Fibroblast of villous mesenchyme (primary cell): ENCODE results near the gene FYB2. TPM values are rescaled to one million over a fixed set of nuclear protein-coding genes. Genes with fewer than 3 reads are reported as not detected.
A peak's percentile ranks its signal among the peaks of the same experiment; 100 is the strongest.
"Not testable (repeated sequence)": the region's sequence is repeated elsewhere in the genome, so short reads cannot be mapped to it uniquely, and the experiment has no call there.

ENCODE experiments used
- DNase-seq: peaks from one replicate; pipeline ENCODE4 v3.0.0-alpha.2; 2010; ENCODE audit warnings: low read depth
- H3K4me3 ChIP-seq: 2 replicates; pipeline ENCODE4 v1.5.1; 2011; ENCODE audit warnings: low read depth, mild to moderate bottlenecking, low read length
- CTCF ChIP-seq: IDR thresholded peaks from 2 replicates; pipeline ENCODE4 v1.5.1; 2012; ENCODE audit warnings: low read depth, mild to moderate bottlenecking, low read length; ENCODE audit not compliant: insufficient read depth
- total RNA-seq: library from RNA; depleted of rRNA; stranded (reverse); fragments of >200 nt; gene quantifications from 2 replicates; pipeline ENCODE4 v1.2.3, GENCODE V29; 2012

FYB2 gene
- total RNA-seq, 1 donor, result not detected

- H3K4me3 ChIP-seq, result no peak overlapping the region
- no peak for TF ChIP-seq CTCF
- no peak for DNase-seq
Observed at GRCh38 chr1:56777972-56778371, 41.2 kb downstream of the FYB2 start.

- not testable (repeated sequence) for H3K4me3 ChIP-seq, DNase-seq
Observed at GRCh38 chr1:56774732-56775131, 44.5 kb downstream of the FYB2 start.

GRCh38 chr1:56774067-56774609, 45.1 kb downstream of the FYB2 start:
- peak overlapping the region; percentile 35 for H3K4me3 ChIP-seq
- DNase-seq, result no peak
- TF ChIP-seq CTCF, result no peak

GRCh38 chr1:56773341-56774066, 45.7 kb downstream of the FYB2 start:
- TF ChIP-seq CTCF, result no peak
- DNase-seq, result no peak
- H3K4me3 ChIP-seq, result no peak overlapping the region

GRCh38 chr1:56771717-56772116, 47.5 kb downstream of the FYB2 start:
- TF ChIP-seq CTCF, result no peak
- no peak for DNase-seq
- no peak overlapping the region for H3K4me3 ChIP-seq

- no peak for TF ChIP-seq CTCF
- H3K4me3 ChIP-seq, result no peak overlapping the region
- no peak for DNase-seq
Observed at GRCh38 chr1:56758794-56759193, 60.4 kb downstream of the FYB2 start.

- H3K4me3 ChIP-seq, result no peak overlapping the region
- no peak for DNase-seq
- TF ChIP-seq CTCF, result no peak
Observed at GRCh38 chr1:56758135-56758534, 61.1 kb downstream of the FYB2 start.
